K562 (cell line): ENCODE data around the gene PPP1R12B. TPM values are rescaled to one million over a fixed set of nuclear protein-coding genes. Genes with fewer than 3 reads are reported as not detected.

Experiments
- ATAC-seq: fragments of 200-7000 bp; cut with Tn5 transposase; 3 replicates; pipeline ENCODE4 v1.9.1; 2020; ENCODE audit warnings: moderate library complexity
- BruUV-seq: library from RNA; stranded (reverse); fragments of 400-500 nt; replicated peaks from 2 replicates; lab custom pipeline; 2021; lab: Mats Ljungman, UMichigan
- CTCF ChIA-PET: fragments of 300-600 bp; formaldehyde crosslinking; extraction: SDS; loops from one replicate; lab custom pipeline; 2021; ENCODE audit warnings: low intra/inter-chr PET ratio; lab: Yijun Ruan, JAX
- POLR2A ChIA-PET: fragments of 300-600, 350-650 bp; sonication (Branson Sonifier 250); formaldehyde crosslinking; extraction: SDS; loops from one replicate; lab custom pipeline; 2021; ENCODE audit warnings: antibody characterized with exemption, inconsistent platforms; lab: Yijun Ruan, JAX
- DNase-seq, 4 experiments: peaks; one replicate each; pipeline versions ENCODE4 v3.0.0 to v3.0.0-alpha.2; 2011 to 2018; ENCODE audit warnings: low spot score in 3 of 4, mixed read lengths in 3 of 4; ENCODE audit errors: extremely low read depth in 1 of 4
- FAIRE-seq: peaks from 2 replicates; lab custom pipeline; 2011; peaks lifted over from hg19 to GRCh38; lab: Jason Lieb, UNC
- H2AFZ ChIP-seq: 2 replicates; pipeline ENCODE4 v1.6.0; 2011; ENCODE audit warnings: low read depth, low read length, control low read depth, inconsistent platforms
- H3K27ac ChIP-seq: fragments of 200-600 bp; 3 replicates; pipeline ENCODE4 v1.8.0; 2011; ENCODE audit warnings: low read depth, mild to moderate bottlenecking, control low read depth, inconsistent platforms, low read length, moderate library complexity, mixed read lengths; ENCODE audit errors: extremely low read depth
- H3K27me3 ChIP-seq, 2 experiments: fragments of 300-600 bp in 1 of 2; 2 replicates in 1 of 2; 3 replicates in 1 of 2; pipeline versions ENCODE4 v1.6.0 to v1.8.0; 2011; ENCODE audit warnings: inconsistent platforms in 2 of 2, low read length in 2 of 2, mild to moderate bottlenecking in 1 of 2, mixed read lengths in 1 of 2, moderate library complexity in 1 of 2; ENCODE audit not compliant: control insufficient read depth in 2 of 2, insufficient read depth in 2 of 2
- H3K36me3 ChIP-seq: fragments of 300-600 bp; 3 replicates; pipeline ENCODE4 v1.8.0; 2011; ENCODE audit warnings: mild to moderate bottlenecking, low read length, inconsistent platforms; ENCODE audit not compliant: control insufficient read depth, insufficient read depth
- H3K4me1 ChIP-seq, 2 experiments: fragments of 200-600 bp in 1 of 2; replicated peaks in 1 of 2; 2 replicates in 1 of 2; 3 replicates in 1 of 2; pipeline versions ENCODE4 v1.5.1 to v1.8.0; 2011; ENCODE audit warnings: inconsistent platforms in 2 of 2, low read length in 2 of 2, mild to moderate bottlenecking in 1 of 2, mixed read lengths in 1 of 2, moderate library complexity in 1 of 2; ENCODE audit not compliant: control insufficient read depth in 2 of 2, insufficient read depth in 2 of 2
- H3K4me2 ChIP-seq: 2 replicates; pipeline ENCODE4 v1.6.1; 2011; ENCODE audit warnings: low read length, control low read depth, inconsistent platforms, mixed read lengths; ENCODE audit not compliant: insufficient read depth
- H3K4me3 ChIP-seq: fragments of 200-600 bp; sonication (generic), shearing (Covaris generic); 2 replicates; pipeline ENCODE4 v1.5.1; 2016; ENCODE audit warnings: control low read depth, inconsistent platforms
- H3K79me2 ChIP-seq: fragments of 200-600 bp; 3 replicates; pipeline ENCODE4 v1.8.0; 2011; ENCODE audit warnings: low read length, inconsistent platforms; ENCODE audit not compliant: control insufficient read depth, insufficient read depth
- H3K9ac ChIP-seq, 2 experiments: 2 replicates each; pipeline versions ENCODE4 v1.6.0 to v1.6.1; 2011; ENCODE audit warnings: low read depth in 2 of 2, low read length in 2 of 2, control low read depth in 1 of 2, inconsistent platforms in 1 of 2, mild to moderate bottlenecking in 1 of 2, mixed read lengths in 1 of 2; ENCODE audit not compliant: insufficient read depth in 1 of 2
- H3K9me1 ChIP-seq: one replicate; pipeline ENCODE4 v1.6.0; 2011; ENCODE audit warnings: inconsistent platforms, mild to moderate bottlenecking, low read length, moderate library complexity; ENCODE audit not compliant: control insufficient read depth, insufficient read depth
- H3K9me3 ChIP-seq: replicated peaks from 2 replicates; pipeline ENCODE4 v1.5.1; 2011; ENCODE audit warnings: low read depth, low read length, inconsistent platforms; ENCODE audit not compliant: control insufficient read depth, insufficient read depth
- H4K20me1 ChIP-seq: replicated peaks from 2 replicates; pipeline ENCODE4 v1.6.1; 2011; ENCODE audit warnings: low read length, inconsistent platforms, mixed read lengths; ENCODE audit not compliant: control insufficient read depth, insufficient read depth
- ARID1B ChIP-seq: fragments of 450-650 bp; IDR thresholded peaks from 2 replicates; pipeline ENCODE4 v1.6.1; 2016; ENCODE audit warnings: antibody characterized with exemption, mild to moderate bottlenecking, inconsistent platforms
- CBFA2T3 ChIP-seq: fragments of 450-650 bp; IDR thresholded peaks from 2 replicates; pipeline ENCODE4 v1.6.1; 2017
- NR2C1 ChIP-seq, 2 experiments: fragments of 450-650 bp; IDR thresholded peaks; 2 replicates each; pipeline ENCODE4 v1.6.1; 2017; ENCODE audit warnings: mild to moderate bottlenecking in 2 of 2, antibody characterized with exemption in 1 of 2, inconsistent platforms in 1 of 2, missing compliant biosample characterization in 1 of 2, missing genetic modification characterization in 1 of 2
- TAF1 ChIP-seq: IDR thresholded peaks from 2 replicates; pipeline ENCODE4 v1.6.1; 2011; ENCODE audit warnings: mild to moderate bottlenecking, low read length, moderate library complexity; ENCODE audit not compliant: insufficient read depth, control insufficient read depth, severe bottlenecking; ENCODE audit errors: extremely low read depth
- XRCC3 ChIP-seq: fragments of 450-650 bp; IDR thresholded peaks from 2 replicates; pipeline ENCODE4 v1.6.1; 2017; ENCODE audit warnings: mild to moderate bottlenecking, moderate library complexity
- WGBS: fragments of 100-300 bp; shearing (Covaris generic); methylation state at CpG from one replicate; pipeline ENCODE4 v1.1.6; 2016; ENCODE audit warnings: low coverage, mixed read lengths; ENCODE audit not compliant: insufficient coverage; ENCODE audit errors: missing lambda C conversion rate; 5-methylcytosine and 5-hydroxymethylcytosine counted together
- in situ Hi-C: fragments of 300-500 bp; cut with MboI; formaldehyde crosslinking; loops from 4 replicates; pipeline ENCODE4 v1.15.0; 2018; ENCODE audit warnings: inconsistent platforms, mixed read lengths
- intact Hi-C: fragments of 100-400 bp; cut with micrococcal nuclease; formaldehyde crosslinking; loops from 2 replicates; pipeline ENCODE4 v1.14.2; 2022
- polyA plus RNA-seq, 8 experiments: library from polyadenylated mRNA; depleted of rRNA in 4 of 8; stranded (reverse) in 5 of 8; unstranded in 3 of 8; fragments of >200 nt; fragmentation: Nextera tagmentation in 2 of 8; fragmentation: Illumina TruSeq in 1 of 8; extraction: Ambion mirVana in 2 of 8; extraction: Trizol in 1 of 8; gene quantifications; 2 replicates each; pipeline versions ENCODE4 v1.2.1 to v1.2.3, GENCODE V29; 2011 to 2014; ENCODE audit warnings: inconsistent platforms in 1 of 8, missing spikeins in 1 of 8
- total RNA-seq, 7 experiments: library from RNA; depleted of rRNA in 6 of 7; stranded (reverse); fragments of >200 nt in 6 of 7; fragmentation: Illumina TruSeq in 2 of 7; extraction: Trizol in 2 of 7; gene quantifications; 2 replicates each; pipeline versions ENCODE4 v1.2.1 to v1.2.3, GENCODE V29; 2011 to 2021; ENCODE audit warnings: low replicate concordance in 1 of 7
- TF ChIP-seq, protein P1 (sequence below), 2 experiments: fragments of 250-450 bp in 1 of 2; fragments of 450-650 bp in 1 of 2; sonication (Bioruptor Pico) in 1 of 2; IDR thresholded peaks; 2 replicates each; pipeline versions ENCODE4 v1.6.1 to v1.8.0; 2016 to 2021; ENCODE audit warnings: mild to moderate bottlenecking in 2 of 2, moderate library complexity in 2 of 2, missing compliant biosample characterization in 1 of 2, missing genetic modification characterization in 1 of 2

PPP1R12B gene
- total and polyA plus RNA-seq, 9 of the 15 experiments (the other 6 are each of a cell fraction or from before 2014, with no cell fraction given), result 0.73 to 16.9 (median 13.6) TPM

DNA sequence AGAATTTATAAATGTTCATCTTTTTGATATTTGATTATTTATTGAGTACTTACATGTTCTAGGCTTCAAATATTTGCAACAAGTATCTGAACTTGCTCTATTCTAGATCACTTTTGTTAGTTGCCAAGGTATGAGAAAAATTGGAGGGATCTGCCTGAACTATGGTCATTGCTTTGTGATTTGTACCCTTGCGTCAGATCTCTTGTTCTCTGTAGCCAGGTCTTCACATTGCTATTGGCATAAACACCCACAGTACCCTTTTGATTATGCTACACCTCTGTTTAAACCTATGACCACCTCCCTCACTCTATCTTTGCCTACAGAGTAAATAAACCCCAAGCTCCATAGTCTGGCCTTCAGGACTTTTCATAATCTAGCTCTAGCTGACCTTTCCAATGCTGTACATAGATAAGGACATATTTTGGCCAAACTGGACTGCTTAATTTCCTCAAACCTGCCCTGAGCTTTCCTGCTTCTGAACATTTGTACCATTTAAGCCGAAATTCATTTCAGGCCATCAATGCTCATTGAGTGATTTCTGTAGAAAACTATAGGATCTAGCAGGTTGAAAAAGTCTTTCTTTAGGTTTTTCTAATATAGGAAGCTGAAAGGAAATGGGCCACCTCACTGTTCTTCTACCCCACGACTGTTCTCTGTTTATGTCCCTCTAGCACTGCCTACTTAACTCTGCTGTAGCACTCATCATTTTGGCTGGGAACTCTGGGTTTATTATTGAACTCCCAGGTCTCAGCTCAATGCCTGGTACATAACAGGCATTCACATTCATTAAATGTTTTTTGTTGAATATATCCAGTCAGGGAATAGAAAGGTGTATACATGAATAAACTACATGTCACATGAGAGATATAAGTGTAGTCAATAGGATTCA is 84.9 kb downstream of the PPP1R12B start:
- ChIA-PET CTCF (no interaction called here), POLR2A (interaction anchor here (0.9 to 1.3 kb wide), 2 partner anchors 91 to 169 kb away, joined by 3 to 5 read pairs; partner anchors contain the start of gene UBE2T)
- BruUV-seq, result no TSS peak

More for the DNA sequence above, 84.9 kb downstream of the PPP1R12B start:
- FAIRE-seq (no peak), DNase-seq (no peak), ATAC-seq (peak; percentile 39; the same call in 1 of the 3 replicates)
- no peak overlapping the region for H3K4me3 ChIP-seq
- no peak overlapping the region for H3K4me2 ChIP-seq
- TF ChIP-seq ARID1B, result 0 out of 2 replicates have a peak, but pooled peaks have one; percentile 14
- peak; percentile 13; the same call in 1 of the 2 replicates for TF ChIP-seq CBFA2T3
- no peak for TF ChIP-seq TAF1
- no peak for TF ChIP-seq NR2C1 (IDR thresholded peaks at IDR 0.05)
- TF ChIP-seq NR2C1 (tag; IDR thresholded peaks at IDR 0.05), result 0 out of 2 replicates have a peak, but pooled peaks have one; percentile 23
- TF ChIP-seq XRCC3, result no peak
- TF ChIP-seq, protein P1, sequence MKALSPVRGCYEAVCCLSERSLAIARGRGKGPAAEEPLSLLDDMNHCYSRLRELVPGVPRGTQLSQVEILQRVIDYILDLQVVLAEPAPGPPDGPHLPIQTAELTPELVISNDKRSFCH (CRISPR knock-in tag; IDR thresholded peaks at IDR 0.05), result no peak
- TF ChIP-seq, protein P1 (tag; IDR thresholded peaks at IDR 0.05), result peak; percentile 75
- no peaks in the 10 kb centered on the region for H3K9me3 ChIP-seq
- no peaks in the 10 kb centered on the region for H3K79me2 ChIP-seq
- H3K27ac ChIP-seq, result no peak overlapping the region
- H3K9me1 ChIP-seq, result no peaks in the 10 kb centered on the region
- H3K27me3 ChIP-seq, result no peaks in the 10 kb centered on the region
- no peak overlapping the region for H3K9ac ChIP-seq
- peaks cover 2 to 3% of the 10 kb centered on the region in 2 experiments; a peak in 3 of 5 replicates for H3K4me1 ChIP-seq
- peaks cover 35% of the 10 kb centered on the region; the same call in 2 of the 3 replicates for H3K36me3 ChIP-seq
- intact Hi-C loops, result no loop called here
- 0 out of 2 replicates have a peak, but pooled peaks cover 2% of the 10 kb centered on the region for H4K20me1 ChIP-seq
- 83% methylated on average over 3 of the region's 3 CpGs for WGBS
- H2AFZ ChIP-seq, result no peak overlapping the region
- in situ Hi-C loops, result no loop called here
